ENCODE data around the gene CLBA1. TPM values are rescaled to one million over a fixed set of nuclear protein-coding genes. Genes with fewer than 3 reads are reported as not detected.

CLBA1 gene
- total and polyA plus RNA-seq, 9 of the 15 experiments (the other 6 are each of a cell fraction or from before 2014, with no cell fraction given), result 0.04 to 3.9 (median 2.6) TPM

DNA sequence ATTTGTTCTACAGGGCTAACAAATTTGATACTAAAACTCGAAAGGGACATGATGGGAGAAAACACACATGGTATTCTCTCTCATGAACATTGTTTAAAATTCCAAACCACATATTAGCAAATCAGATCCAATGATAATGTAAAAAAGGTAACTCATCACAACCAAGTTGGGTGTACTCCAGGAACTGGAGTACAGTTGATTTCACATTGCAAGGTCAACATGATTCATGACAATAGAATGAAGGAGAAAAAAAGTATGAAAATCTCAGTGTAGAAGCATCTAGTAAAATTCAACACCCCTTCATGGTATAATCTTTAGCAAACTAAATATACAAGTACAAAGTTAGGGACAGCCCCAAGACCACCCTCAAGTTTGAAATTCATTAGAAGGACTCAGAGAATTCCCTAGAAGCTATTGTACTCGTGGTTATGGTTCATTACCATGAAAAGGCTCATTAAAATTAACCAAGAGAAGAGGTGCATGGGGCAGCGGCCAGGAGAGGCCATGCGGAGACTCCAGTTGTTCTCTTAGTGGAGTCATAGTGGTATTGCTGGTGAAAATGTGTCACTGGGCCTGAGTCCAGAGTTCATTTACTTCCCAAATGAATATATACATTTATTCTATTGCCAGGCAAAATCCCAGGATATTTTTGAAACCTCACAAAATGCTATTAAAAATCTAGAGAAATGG, 38.3 kb downstream of the CLBA1 start:
- no TSS peak for BruUV-seq (replicated peaks)
- no peak for DNase-seq (ENCODE audit: extremely low read depth in 1 of 4, low spot score in 3 of 4)
- Histone ChIP-seq H3K79me2 (ENCODE audit: control insufficient read depth, insufficient read depth, low read length) (peaks cover 32% of the 10 kb centered on the region), H3K36me3 (ENCODE audit: control insufficient read depth, insufficient read depth, low read length) (peaks cover 3% of the 10 kb centered on the region; the same call in 2 of the 3 replicates), H3K9ac (ENCODE audit: insufficient read depth in 1 of 2, low read depth in 2 of 2, low read length in 2 of 2) (no peak overlapping the region), H3K4me1 (replicated peaks in 1 of 2; ENCODE audit: control insufficient read depth in 2 of 2, insufficient read depth in 2 of 2, low read length in 2 of 2) (peaks cover 6 to 18% of the 10 kb centered on the region in 2 experiments; a peak in 4 of 5 replicates), H3K27me3 (ENCODE audit: control insufficient read depth in 2 of 2, insufficient read depth in 2 of 2, low read length in 2 of 2) (no peaks in the 10 kb centered on the region), H2AFZ (ENCODE audit: low read depth, low read length) (no peak overlapping the region), H3K9me3 (replicated peaks; ENCODE audit: control insufficient read depth, insufficient read depth, low read depth, low read length) (no peaks in the 10 kb centered on the region), H3K4me2 (ENCODE audit: insufficient read depth, low read length) (no peak overlapping the region), H3K4me3 (no peak overlapping the region), H3K27ac (ENCODE audit: extremely low read depth, low read depth, low read length) (no peak overlapping the region), H3K9me1 (ENCODE audit: control insufficient read depth, insufficient read depth, low read length) (no peaks in the 10 kb centered on the region), H4K20me1 (replicated peaks; ENCODE audit: control insufficient read depth, insufficient read depth, low read length) (0 out of 2 replicates have a peak, but pooled peaks cover 5% of the 10 kb centered on the region)
- ChIA-PET POLR2A (interaction anchor here (0.8 kb wide), 1 partner anchor 11 kb away, joined by 3 read pairs; no protein-coding TSS in a partner anchor), CTCF (ENCODE audit: low intra/inter-chr PET ratio) (no interaction called here)
- in situ Hi-C loops (cut with MboI), result no loop called here
- TF ChIP-seq SLC30A9 (CRISPR knock-in tag; IDR thresholded peaks at IDR 0.05), result no peak
- TF ChIP-seq ZNF584 (CRISPR knock-in tag; IDR thresholded peaks at IDR 0.05; ENCODE audit: low read depth), result no peak
- TF ChIP-seq, protein P1, sequence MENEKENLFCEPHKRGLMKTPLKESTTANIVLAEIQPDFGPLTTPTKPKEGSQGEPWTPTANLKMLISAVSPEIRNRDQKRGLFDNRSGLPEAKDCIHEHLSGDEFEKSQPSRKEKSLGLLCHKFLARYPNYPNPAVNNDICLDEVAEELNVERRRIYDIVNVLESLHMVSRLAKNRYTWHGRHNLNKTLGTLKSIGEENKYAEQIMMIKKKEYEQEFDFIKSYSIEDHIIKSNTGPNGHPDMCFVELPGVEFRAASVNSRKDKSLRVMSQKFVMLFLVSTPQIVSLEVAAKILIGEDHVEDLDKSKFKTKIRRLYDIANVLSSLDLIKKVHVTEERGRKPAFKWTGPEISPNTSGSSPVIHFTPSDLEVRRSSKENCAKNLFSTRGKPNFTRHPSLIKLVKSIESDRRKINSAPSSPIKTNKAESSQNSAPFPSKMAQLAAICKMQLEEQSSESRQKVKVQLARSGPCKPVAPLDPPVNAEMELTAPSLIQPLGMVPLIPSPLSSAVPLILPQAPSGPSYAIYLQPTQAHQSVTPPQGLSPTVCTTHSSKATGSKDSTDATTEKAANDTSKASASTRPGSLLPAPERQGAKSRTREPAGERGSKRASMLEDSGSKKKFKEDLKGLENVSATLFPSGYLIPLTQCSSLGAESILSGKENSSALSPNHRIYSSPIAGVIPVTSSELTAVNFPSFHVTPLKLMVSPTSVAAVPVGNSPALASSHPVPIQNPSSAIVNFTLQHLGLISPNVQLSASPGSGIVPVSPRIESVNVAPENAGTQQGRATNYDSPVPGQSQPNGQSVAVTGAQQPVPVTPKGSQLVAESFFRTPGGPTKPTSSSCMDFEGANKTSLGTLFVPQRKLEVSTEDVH (IDR thresholded peaks at IDR 0.05; ENCODE audit: low read depth, partially characterized antibody), result no peak
- TF ChIP-seq MAFF (IDR thresholded peaks at IDR 0.05; ENCODE audit: low read length), result no peak
- TF ChIP-seq ZNF316 (IDR thresholded peaks at IDR 0.05), result no peak
- no peak for TF ChIP-seq ZNF830 (CRISPR knock-in tag; IDR thresholded peaks at IDR 0.05)
- TF ChIP-seq, protein P2, sequence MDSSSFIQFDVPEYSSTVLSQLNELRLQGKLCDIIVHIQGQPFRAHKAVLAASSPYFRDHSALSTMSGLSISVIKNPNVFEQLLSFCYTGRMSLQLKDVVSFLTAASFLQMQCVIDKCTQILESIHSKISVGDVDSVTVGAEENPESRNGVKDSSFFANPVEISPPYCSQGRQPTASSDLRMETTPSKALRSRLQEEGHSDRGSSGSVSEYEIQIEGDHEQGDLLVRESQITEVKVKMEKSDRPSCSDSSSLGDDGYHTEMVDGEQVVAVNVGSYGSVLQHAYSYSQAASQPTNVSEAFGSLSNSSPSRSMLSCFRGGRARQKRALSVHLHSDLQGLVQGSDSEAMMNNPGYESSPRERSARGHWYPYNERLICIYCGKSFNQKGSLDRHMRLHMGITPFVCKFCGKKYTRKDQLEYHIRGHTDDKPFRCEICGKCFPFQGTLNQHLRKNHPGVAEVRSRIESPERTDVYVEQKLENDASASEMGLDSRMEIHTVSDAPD (CRISPR knock-in tag; IDR thresholded peaks at IDR 0.05), result no peak
- no peak for FAIRE-seq
- 42% methylated on average over 4 of the region's 4 CpGs for WGBS (ENCODE audit: insufficient coverage, low coverage, missing lambda C conversion rate)
- ATAC-seq, result no peak
- intact Hi-C loops (cut with micrococcal nuclease), result no loop called here

Measured in K562 (cell line).